ENCODE results near the gene ARHGAP10. TPM values are rescaled to one million over a fixed set of nuclear protein-coding genes. Genes with fewer than 3 reads are reported as not detected.

Gene ARHGAP10
- total and polyA plus RNA-seq, 10 of the 15 experiments (the other 5 are each of a cell fraction or from before 2014, with no cell fraction given): 1.3 to 25.8 (median 17.2) TPM

GRCh38 chr4:147830987-147831386, 99.1 kb downstream of the ARHGAP10 start:
- Histone ChIP-seq H3K4me2 (ENCODE audit: control insufficient read depth, insufficient read depth) (no peak overlapping the region), H3K9me3 (replicated peaks; ENCODE audit: control insufficient read depth, insufficient read depth, low read length) (peaks cover 10% of the 10 kb centered on the region), H3K36me3 (ENCODE audit: control insufficient read depth in 2 of 2, insufficient read depth in 2 of 2, low read length in 1 of 2) (peaks cover 2 to 5% of the 10 kb centered on the region in 2 experiments; a peak in 3 of 4 replicates), H3K4me1 (ENCODE audit: control insufficient read depth, insufficient read depth, low read length) (no peaks in the 10 kb centered on the region), H3K27ac (ENCODE audit: control insufficient read depth, insufficient read depth) (no peak overlapping the region), H3K9ac (ENCODE audit: control insufficient read depth, insufficient read depth, low read length) (no peak overlapping the region), H4K20me1 (ENCODE audit: control insufficient read depth, insufficient read depth) (no peaks in the 10 kb centered on the region), H3K27me3 (replicated peaks in 1 of 2; ENCODE audit: control insufficient read depth in 2 of 2, insufficient read depth in 2 of 2, low read length in 1 of 2) (no peaks in the 10 kb centered on the region), H3K79me2 (ENCODE audit: control insufficient read depth, insufficient read depth, low read length) (peaks cover 2% of the 10 kb centered on the region), H3K4me3 (no peak overlapping the region), H2AFZ (ENCODE audit: control insufficient read depth, low read depth, low read length) (no peak overlapping the region)
- BruUV-seq (replicated peaks): no TSS peak
- in situ Hi-C loops (cut with MboI): no loop called here
- WGBS (ENCODE audit: insufficient coverage, insufficient replicate concordance, low lambda C conversion rate, missing lambda C conversion rate): 96% methylated on average over 3 of the region's 3 CpGs
- FAIRE-seq (no peak), ATAC-seq (no peak), DNase-seq (ENCODE audit: low read depth, low spot score) (no peak)
- ChIA-PET SMC1A (ENCODE audit: uncharacterized antibody, unreplicated experiment) (interaction anchor here (0.8 to 3.4 kb wide), 2 partner anchors 7 to 94 kb away, joined by 3 to 15 read pairs; no protein-coding TSS in a partner anchor), POLR2A (no interaction called here), CTCF (interaction anchor here (0.8 to 3.0 kb wide), 5 partner anchors 10 to 122 kb away, joined by 3 to 8 read pairs (median 3); no protein-coding TSS in a partner anchor), RAD21 (ENCODE audit: unreplicated experiment) (interaction anchor here (0.9 to 1.1 kb wide), 3 partner anchors 32 to 37 kb away, joined by 3 read pairs; no protein-coding TSS in a partner anchor)
- intact Hi-C loops (cut with micrococcal nuclease; ENCODE audit: unreplicated experiment): no loop called here
- TF ChIP-seq ASH2L (IDR thresholded peaks at IDR 0.05; ENCODE audit: borderline replicate concordance, low read depth) (no peak), E4F1 (IDR thresholded peaks at IDR 0.05; ENCODE audit: borderline replicate concordance, partially characterized antibody) (no peak), HDAC6 (IDR thresholded peaks at IDR 0.05; ENCODE audit: unreplicated experiment) (no peak), CHD2 (IDR thresholded peaks at IDR 0.05; ENCODE audit: borderline replicate concordance, low read depth, low read length) (no peak), MXI1 (IDR thresholded peaks at IDR 0.05; ENCODE audit: low read depth, low read length) (no peak), RB1 (IDR thresholded peaks at IDR 0.05; ENCODE audit: borderline replicate concordance) (no peak), BCL3 (IDR thresholded peaks at IDR 0.05; ENCODE audit: borderline replicate concordance, insufficient read depth, low read depth, low read length, poor library complexity, severe bottlenecking) (no peak), MYB (IDR thresholded peaks at IDR 0.05; ENCODE audit: borderline replicate concordance, low read depth, low read length) (no peak), ZNF687 (IDR thresholded peaks at IDR 0.05) (no peak), TBL1XR1 (IDR thresholded peaks at IDR 0.05; ENCODE audit: low read depth, low read length) (no peak), POLR2AphosphoS2 (IDR thresholded peaks at IDR 0.05; ENCODE audit: low read depth, low read length) (no peak), ZNF384 (IDR thresholded peaks at IDR 0.05; ENCODE audit: borderline replicate concordance, low read depth, low read length) (no peak), NRF1 (conservative IDR thresholded peaks at IDR 0.05; ENCODE audit: low read depth, low read length) (no peak), YY1 (IDR thresholded peaks at IDR 0.05; ENCODE audit: low read depth, low read length) (no peak), ZZZ3 (IDR thresholded peaks at IDR 0.05; ENCODE audit: control insufficient read depth, insufficient read length, low read depth) (no peak), RCOR1 (conservative IDR thresholded peaks at IDR 0.05; ENCODE audit: low read depth, low read length) (no peak), JUND (IDR thresholded peaks at IDR 0.05; ENCODE audit: low read depth, low read length) (no peak)

Data from GM12878 (cell line).